HEK293T (cell line): Measurements from ENCODE around the gene HDLBP.

Experiments
- BHLHE40 ChIP-seq: fragments of 450-650 bp; IDR thresholded peaks from 2 replicates; pipeline ENCODE4 v1.6.1; 2016; ENCODE audit warnings: mild to moderate bottlenecking, moderate library complexity, borderline replicate concordance
- ELF4 ChIP-seq: fragments of 450-650 bp; IDR thresholded peaks from 2 replicates; pipeline ENCODE4 v1.6.1; 2017; ENCODE audit warnings: antibody characterized with exemption
- LEF1 ChIP-seq: fragments of 450-650 bp; IDR thresholded peaks from 2 replicates; pipeline ENCODE4 v1.6.1; 2017; ENCODE audit warnings: mild to moderate bottlenecking, borderline replicate concordance
- PKNOX1 ChIP-seq: fragments of 450-650 bp; IDR thresholded peaks from 2 replicates; pipeline ENCODE4 v1.6.1; 2016
- SP1 ChIP-seq: fragments of 450-650 bp; IDR thresholded peaks from 2 replicates; pipeline ENCODE4 v1.6.1; 2017
- SUZ12 ChIP-seq: fragments of 450-650 bp; IDR thresholded peaks from 2 replicates; pipeline ENCODE4 v1.6.1; 2016; ENCODE audit warnings: mild to moderate bottlenecking
- TARDBP ChIP-seq: fragments of 450-650 bp; IDR thresholded peaks from 2 replicates; pipeline ENCODE4 v1.6.1; 2016

GRCh38 chr2:241232736-241233575 lies 82.5 kb downstream of the HDLBP start:
- TF ChIP-seq LEF1 (no peak), PKNOX1 (no peak), BHLHE40 (no peak), ELF4 (no peak), TARDBP (no peak), SUZ12 (no peak), SP1 (no peak)
